Mesendoderm (in vitro differentiated cells): ENCODE results near the gene RHBDL1. TPM values are rescaled to one million over a fixed set of nuclear protein-coding genes. Genes with fewer than 3 reads are reported as not detected.

Experiments
- DNase-seq: peaks from one replicate; pipeline ENCODE4 v3.0.0; 2013
- H2AK5ac ChIP-seq: 2 replicates; pipeline ENCODE4 v1.6.1; 2013; ENCODE audit warnings: low read length, inconsistent platforms
- H2BK120ac ChIP-seq: 2 replicates; pipeline ENCODE4 v1.6.1; 2013; ENCODE audit warnings: low read depth, mild to moderate bottlenecking, low read length, moderate library complexity, mixed read lengths
- H2BK15ac ChIP-seq: replicated peaks from 2 replicates; pipeline ENCODE4 v1.6.1; 2013; ENCODE audit warnings: low read depth, mild to moderate bottlenecking, moderate library complexity
- H2BK5ac ChIP-seq: 2 replicates; pipeline ENCODE4 v1.6.1; 2013; ENCODE audit warnings: low read length, inconsistent platforms
- H3K18ac ChIP-seq: 2 replicates; pipeline ENCODE4 v1.6.1; 2013; ENCODE audit warnings: mild to moderate bottlenecking, low read length, mixed read lengths
- H3K23ac ChIP-seq: one replicate; pipeline ENCODE4 v1.6.1; 2013; ENCODE audit warnings: low read length
- H3K27ac ChIP-seq: 2 replicates; pipeline ENCODE4 v1.5.1; 2013; ENCODE audit warnings: low read depth, mild to moderate bottlenecking, inconsistent platforms, low read length, moderate library complexity
- H3K27me3 ChIP-seq: 2 replicates; pipeline ENCODE4 v1.6.1; 2013; ENCODE audit warnings: low read length, control low read depth, mild to moderate bottlenecking, inconsistent platforms; ENCODE audit not compliant: insufficient read depth, poor library complexity
- H3K36me3 ChIP-seq: 2 replicates; pipeline ENCODE4 v1.6.1; 2013; ENCODE audit warnings: low read length, inconsistent platforms; ENCODE audit not compliant: control insufficient read depth, insufficient read depth
- H3K4ac ChIP-seq: one replicate; pipeline ENCODE4 v1.6.1; 2013; ENCODE audit warnings: low read depth, mild to moderate bottlenecking, low read length, moderate library complexity
- H3K4me1 ChIP-seq: 2 replicates; pipeline ENCODE4 v1.6.1; 2013; ENCODE audit warnings: low read depth, low read length, inconsistent platforms; ENCODE audit not compliant: control insufficient read depth
- H3K4me2 ChIP-seq: 2 replicates; pipeline ENCODE4 v1.6.1; 2013; ENCODE audit warnings: low read length
- H3K4me3 ChIP-seq: 2 replicates; pipeline ENCODE4 v1.5.1; 2013; ENCODE audit warnings: mild to moderate bottlenecking, low read length
- H3K56ac ChIP-seq: one replicate; pipeline ENCODE4 v1.6.1; 2013; ENCODE audit warnings: low read length
- H3K79me1 ChIP-seq: 2 replicates; pipeline ENCODE4 v1.6.1; 2013; ENCODE audit warnings: low read length, inconsistent platforms
- H3K79me2 ChIP-seq: 2 replicates; pipeline ENCODE4 v1.6.1; 2013; ENCODE audit warnings: mild to moderate bottlenecking, low read length; ENCODE audit not compliant: control insufficient read depth, insufficient read depth
- H3K9ac ChIP-seq: 2 replicates; pipeline ENCODE4 v1.6.1; 2013; ENCODE audit warnings: low read length, inconsistent platforms
- H4K5ac ChIP-seq: one replicate; pipeline ENCODE4 v1.6.1; 2013; ENCODE audit warnings: low read length
- H4K8ac ChIP-seq: one replicate; pipeline ENCODE4 v1.6.1; 2013; ENCODE audit warnings: low read depth, mild to moderate bottlenecking, control low read depth, low read length, moderate library complexity
- WGBS: extraction: QIAGEN DNeasy Blood & Tissue Kit; methylation state at CpG from one replicate; pipeline ENCODE4 v1.1.7; 2013; ENCODE audit warnings: low lambda C conversion rate, missing lambda C conversion rate; ENCODE audit not compliant: insufficient coverage; ENCODE audit errors: extremely low coverage; 5-methylcytosine and 5-hydroxymethylcytosine counted together
- polyA plus RNA-seq, 2 experiments: library from polyadenylated mRNA; stranded (reverse); fragments of 200-250 nt; gene quantifications; one replicate each; pipeline ENCODE4 v1.2.3, GENCODE V29; 2013

RHBDL1 gene
- polyA plus RNA-seq (2013, experiment 1 of 2) = 0.22 TPM
- 0.32 TPM for polyA plus RNA-seq (2013, experiment 2 of 2)

DNA sequence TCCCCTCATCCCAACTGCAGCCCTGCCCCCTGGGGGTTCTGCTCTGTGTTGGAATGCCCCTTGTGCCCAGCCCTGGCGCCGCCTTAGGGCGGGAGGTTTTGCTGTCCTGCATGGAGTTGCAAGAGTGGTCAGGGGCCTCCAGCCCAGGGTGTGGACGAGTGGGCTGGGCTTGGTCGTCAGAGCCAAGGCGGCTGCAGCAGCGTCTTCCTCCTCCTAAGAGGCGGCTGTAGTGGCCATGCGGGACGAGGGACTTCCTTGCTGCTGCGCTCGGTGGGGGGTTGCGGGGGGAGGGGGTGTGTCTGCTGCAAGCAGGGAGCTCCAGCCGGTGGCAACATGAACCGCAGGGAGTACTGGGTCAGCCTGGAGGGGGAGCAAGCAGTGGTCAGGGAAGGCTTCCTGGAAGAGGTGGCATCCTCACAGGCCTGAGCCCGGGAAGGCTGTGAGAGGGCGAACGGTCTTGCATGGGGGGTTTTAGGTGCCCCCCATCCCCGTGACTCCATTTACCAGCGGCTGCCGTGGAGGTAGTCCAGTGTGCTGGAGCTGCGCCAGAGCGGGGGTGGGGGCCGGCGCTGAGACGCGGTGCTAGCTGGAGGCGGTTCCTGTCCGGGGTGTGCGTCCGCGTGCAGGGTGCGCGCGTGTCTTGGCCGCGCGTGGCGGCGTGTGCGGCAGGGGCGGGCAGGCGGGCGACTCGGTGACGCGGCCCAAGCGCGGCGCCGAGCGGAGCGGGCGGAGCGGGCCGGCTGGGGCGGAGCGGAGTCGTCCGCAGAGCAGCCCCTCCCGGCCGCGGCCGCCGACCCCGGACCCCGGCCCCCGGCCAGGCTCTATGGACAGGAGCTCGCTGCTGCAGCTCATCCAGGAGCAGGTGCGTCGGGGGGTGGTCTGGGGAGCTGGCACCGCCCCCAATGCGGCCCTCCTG, at the start of gene RHBDL1:
TSS of gene RHBDL1 (plus strand) at position 704 of the 916 bp plus-strand sequence. CDS start at position 824, 120 bp downstream.
- no peak within 1 kb of the TSS for H3K4me3 ChIP-seq
- H3K79me2 ChIP-seq = no peaks in the 10 kb centered on the region
- H3K56ac ChIP-seq = peak within 1 kb of the TSS; percentile 67
- H4K5ac ChIP-seq = no peak within 1 kb of the TSS
- no peak within 1 kb of the TSS for H4K8ac ChIP-seq
- no peak within 1 kb of the TSS for H3K27ac ChIP-seq
- peaks cover 15% of the 10 kb centered on the region for H3K36me3 ChIP-seq
- no peak within 1 kb of the TSS for H2BK5ac ChIP-seq
- no peak within 1 kb of the TSS for H2BK120ac ChIP-seq
- H3K4me1 ChIP-seq = peaks cover 5% of the 10 kb centered on the region
- H3K27me3 ChIP-seq = no peaks in the 10 kb centered on the region
- H3K23ac ChIP-seq = no peak within 1 kb of the TSS
- H3K4me2 ChIP-seq = peak within 1 kb of the TSS; percentile 38
- no peak within 1 kb of the TSS for H3K18ac ChIP-seq
- peak; percentile 84 for DNase-seq
- H3K4ac ChIP-seq = no peak within 1 kb of the TSS
- no peak within 1 kb of the TSS for H2AK5ac ChIP-seq
- no peaks in the 10 kb centered on the region for H3K79me1 ChIP-seq
- WGBS = no CpG with 5 or more reads among the region's 73 CpGs
- H3K9ac ChIP-seq = peak within 1 kb of the TSS; percentile 53
- H2BK15ac ChIP-seq = no peak within 1 kb of the TSS

GRCh38 chr16:625977-626765, 49.3 kb upstream of the RHBDL1 start:
- H3K4me3 ChIP-seq = no peak overlapping the region
- no peak overlapping the region for H4K8ac ChIP-seq
- no peak overlapping the region for H4K5ac ChIP-seq
- WGBS = no CpG with 5 or more reads among the region's 35 CpGs
- H3K79me1 ChIP-seq = no peaks in the 10 kb centered on the region
- H3K9ac ChIP-seq = no peak overlapping the region
- DNase-seq = no peak
- H3K56ac ChIP-seq = no peak overlapping the region
- H3K18ac ChIP-seq = no peak overlapping the region
- no peaks in the 10 kb centered on the region for H3K79me2 ChIP-seq
- no peak overlapping the region for H2BK5ac ChIP-seq
- no peak overlapping the region for H3K23ac ChIP-seq
- no peaks in the 10 kb centered on the region for H3K36me3 ChIP-seq
- no peaks in the 10 kb centered on the region for H3K27me3 ChIP-seq
- H2BK15ac ChIP-seq = no peak overlapping the region
- no peak overlapping the region for H2AK5ac ChIP-seq
- peaks cover 6% of the 10 kb centered on the region for H3K4me1 ChIP-seq
- H3K4me2 ChIP-seq = no peak overlapping the region
- H2BK120ac ChIP-seq = no peak overlapping the region
- H3K27ac ChIP-seq = no peak overlapping the region
- H3K4ac ChIP-seq = no peak overlapping the region

- no peak overlapping the region for H2AK5ac ChIP-seq
- no peaks in the 10 kb centered on the region for H3K79me1 ChIP-seq
- peaks cover 6% of the 10 kb centered on the region for H3K4me1 ChIP-seq
- no CpG with 5 or more reads among the region's 29 CpGs for WGBS
- H3K23ac ChIP-seq = no peak overlapping the region
- no peak overlapping the region for H3K4ac ChIP-seq
- H3K27ac ChIP-seq = no peak overlapping the region
- no peaks in the 10 kb centered on the region for H3K27me3 ChIP-seq
- H2BK5ac ChIP-seq = no peak overlapping the region
- H3K4me3 ChIP-seq = no peak overlapping the region
- H2BK15ac ChIP-seq = no peak overlapping the region
- no peaks in the 10 kb centered on the region for H3K79me2 ChIP-seq
- no peak overlapping the region for H3K4me2 ChIP-seq
- no peaks in the 10 kb centered on the region for H3K36me3 ChIP-seq
- no peak overlapping the region for H3K56ac ChIP-seq
- no peak overlapping the region for H3K9ac ChIP-seq
- no peak overlapping the region for H2BK120ac ChIP-seq
- H4K5ac ChIP-seq = no peak overlapping the region
- no peak overlapping the region for H4K8ac ChIP-seq
- no peak overlapping the region for H3K18ac ChIP-seq
- peak; percentile 51 for DNase-seq
Observed at GRCh38 chr16:626787-627453, 48.6 kb upstream of the RHBDL1 start.

GRCh38 chr16:627454-628239, 47.8 kb upstream of the RHBDL1 start:
- WGBS = no CpG with 5 or more reads among the region's 50 CpGs
- Histone ChIP-seq H2AK5ac (no peak overlapping the region), H2BK5ac (no peak overlapping the region), H2BK120ac (no peak overlapping the region), H3K4me3 (no peak overlapping the region), H3K79me1 (no peaks in the 10 kb centered on the region), H3K4me2 (no peak overlapping the region), H3K4ac (no peak overlapping the region), H3K18ac (no peak overlapping the region), H3K79me2 (no peaks in the 10 kb centered on the region), H3K27ac (no peak overlapping the region), H3K56ac (no peak overlapping the region), H3K36me3 (no peaks in the 10 kb centered on the region), H3K9ac (no peak overlapping the region), H4K8ac (no peak overlapping the region), H2BK15ac (no peak overlapping the region), H3K27me3 (no peaks in the 10 kb centered on the region), H3K23ac (no peak overlapping the region), H4K5ac (no peak overlapping the region), H3K4me1 (peaks cover 6% of the 10 kb centered on the region)
- DNase-seq = no peak

GRCh38 chr16:628321-629061, 47.0 kb upstream of the RHBDL1 start:
- H3K23ac ChIP-seq = no peak overlapping the region
- H4K8ac ChIP-seq = no peak overlapping the region
- no peak overlapping the region for H3K27ac ChIP-seq
- H2BK5ac ChIP-seq = no peak overlapping the region
- no peak overlapping the region for H4K5ac ChIP-seq
- H3K27me3 ChIP-seq = no peaks in the 10 kb centered on the region
- H3K79me1 ChIP-seq = no peaks in the 10 kb centered on the region
- H3K79me2 ChIP-seq = no peaks in the 10 kb centered on the region
- no peak overlapping the region for H2BK15ac ChIP-seq
- no peak overlapping the region for H3K4me3 ChIP-seq
- H2BK120ac ChIP-seq = no peak overlapping the region
- no peak overlapping the region for H3K9ac ChIP-seq
- H3K4ac ChIP-seq = no peak overlapping the region
- no peak overlapping the region for H3K4me2 ChIP-seq
- no peak overlapping the region for H3K18ac ChIP-seq
- no peaks in the 10 kb centered on the region for H3K36me3 ChIP-seq
- H2AK5ac ChIP-seq = no peak overlapping the region
- no CpG with 5 or more reads among the region's 33 CpGs for WGBS
- peaks cover 6% of the 10 kb centered on the region for H3K4me1 ChIP-seq
- no peak for DNase-seq
- H3K56ac ChIP-seq = no peak overlapping the region
